HG02623 (cell line): ENCODE results near the gene MGAT4B.
A peak's percentile ranks its signal among the peaks of the same experiment; 100 is the strongest.

Experiments used
- ATAC-seq: cut with Tn5 transposase; IDR thresholded peaks from one replicate; pipeline ENCODE4 v1.9.1; 2021; ENCODE audit warnings: moderate library complexity; ENCODE audit not compliant: unreplicated experiment

MGAT4B gene

GRCh38 chr5:179812997-179813607 lies 6.4 kb upstream of the MGAT4B start:
- no peak for ATAC-seq

GRCh38 chr5:179812135-179812825 lies 5.6 kb upstream of the MGAT4B start:
- no peak for ATAC-seq

GRCh38 chr5:179805529-179806249 lies 977 bp downstream of the MGAT4B start:
- peak; percentile 9 for ATAC-seq

GRCh38 chr5:179805070-179805528 lies 1.6 kb downstream of the MGAT4B start:
- no peak for ATAC-seq

GRCh38 chr5:179804555-179804947 lies 2.1 kb downstream of the MGAT4B start:
- no peak for ATAC-seq

GRCh38 chr5:179803651-179804554 lies 2.8 kb downstream of the MGAT4B start:
- no peak for ATAC-seq

GRCh38 chr5:179802950-179803562 lies 3.6 kb downstream of the MGAT4B start:
- ATAC-seq = no peak

GRCh38 chr5:179802207-179802883 lies 4.3 kb downstream of the MGAT4B start:
- ATAC-seq = no peak

GRCh38 chr5:179801304-179802206 lies 5.1 kb downstream of the MGAT4B start:
- no peak for ATAC-seq

- ATAC-seq = no peak
Measured at GRCh38 chr5:179800696-179801201, 5.9 kb downstream of the MGAT4B start.

- ATAC-seq = no peak
Measured at GRCh38 chr5:179800071-179800695, 6.5 kb downstream of the MGAT4B start.

GRCh38 chr5:179799644-179799973 lies 7.1 kb downstream of the MGAT4B start:
- ATAC-seq = no peak

GRCh38 chr5:179798771-179799643 lies 7.7 kb downstream of the MGAT4B start:
- ATAC-seq = no peak

- ATAC-seq = no peak
Measured at GRCh38 chr5:179798144-179798770, 8.4 kb downstream of the MGAT4B start.

- ATAC-seq = no peak
Measured at GRCh38 chr5:179797741-179798140, 8.9 kb downstream of the MGAT4B start.

GRCh38 chr5:179796877-179797608 lies 9.6 kb downstream of the MGAT4B start:
- no peak for ATAC-seq
